HG03280 (cell line): ENCODE results near the gene C2orf68.
"Not testable (repeated sequence)": the region's sequence is repeated elsewhere in the genome, so short reads cannot be mapped to it uniquely, and the experiment has no call there.

Experiments used
- ATAC-seq: cut with Tn5 transposase; IDR thresholded peaks from one replicate; pipeline ENCODE4 v1.9.1; 2021; ENCODE audit warnings: mild to moderate bottlenecking, moderate library complexity; ENCODE audit not compliant: unreplicated experiment

C2orf68 gene

DNA sequence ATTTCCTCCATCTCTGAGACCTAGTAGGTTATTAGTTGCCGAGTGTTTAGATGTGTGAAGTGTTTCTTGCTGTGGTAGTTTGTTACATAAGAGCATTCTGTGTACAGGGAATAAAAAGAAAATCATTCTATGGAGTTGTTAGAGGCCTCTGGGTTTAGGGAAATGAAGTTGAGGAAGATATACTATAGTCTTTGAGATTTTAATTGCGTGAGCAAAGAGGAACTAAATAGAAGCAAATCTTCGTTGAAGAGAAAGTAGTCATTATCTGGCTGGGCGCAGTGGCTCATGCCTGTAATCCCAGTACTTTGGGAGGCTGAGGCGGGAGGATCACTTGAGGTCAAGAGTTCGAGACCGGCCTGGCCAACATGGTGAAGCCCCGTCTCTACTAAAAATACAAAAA lies 23.1 kb upstream of the C2orf68 start:
- ATAC-seq, result no peak

DNA sequence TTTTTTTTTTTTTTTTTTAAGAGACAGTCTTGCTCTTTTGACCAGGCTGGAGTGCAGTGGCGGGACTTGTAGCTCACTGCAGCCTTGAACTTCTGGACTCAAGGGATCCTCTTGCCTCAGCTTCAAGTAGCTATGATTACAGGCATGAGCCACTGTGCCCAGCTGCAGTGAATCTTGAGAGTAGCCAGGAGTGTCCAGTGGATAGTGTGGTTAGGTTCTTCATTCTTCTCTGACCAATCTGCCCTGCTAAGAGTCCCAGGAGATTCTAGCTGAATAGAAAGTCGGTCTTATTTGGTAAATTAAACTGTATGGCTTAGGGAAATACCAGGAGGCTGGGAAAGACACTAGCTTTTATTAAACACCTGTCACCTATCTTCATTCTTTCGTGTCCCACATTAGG lies 19.4 kb upstream of the C2orf68 start:
- ATAC-seq, result no peak

DNA sequence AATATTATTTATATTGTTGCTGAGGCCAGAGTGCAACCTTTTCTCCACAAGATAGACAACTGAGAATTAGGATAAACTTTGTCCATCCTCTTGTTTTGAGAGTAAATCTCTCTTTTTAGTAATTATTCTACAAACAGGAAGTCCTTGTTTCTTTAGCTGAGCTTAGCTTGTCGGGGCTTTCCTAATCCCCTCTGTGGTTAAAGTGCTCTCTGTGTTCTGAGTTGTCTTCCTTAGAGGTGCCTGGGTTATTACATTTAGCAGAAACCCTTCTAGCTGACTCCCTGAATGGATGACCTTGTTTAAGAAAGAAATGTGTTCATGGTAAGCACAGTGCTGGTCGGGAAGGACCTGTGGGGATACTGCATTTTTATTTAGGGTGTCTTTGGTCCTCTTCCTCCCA lies 16.8 kb upstream of the C2orf68 start:
- ATAC-seq, result no peak

DNA sequence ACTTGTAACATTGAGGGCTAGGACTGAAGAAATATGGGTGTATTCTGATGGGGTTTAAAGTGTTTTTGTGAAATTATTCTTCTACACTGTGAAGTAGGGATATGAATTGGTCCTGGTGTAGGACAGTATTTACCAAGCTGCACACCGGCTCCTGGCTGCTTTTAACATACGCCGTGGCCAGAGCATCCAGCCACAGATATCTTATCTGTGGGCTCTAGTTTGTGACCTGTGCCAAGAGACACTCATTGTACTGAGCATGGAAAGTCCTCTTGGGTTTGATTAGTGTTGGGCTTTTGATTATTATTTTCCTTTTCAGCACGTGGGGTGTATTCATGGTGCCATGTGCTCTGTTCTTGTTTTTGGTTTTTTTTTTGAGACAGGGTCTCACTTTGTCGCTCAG lies 12.1 kb upstream of the C2orf68 start:
- no peak for ATAC-seq

DNA sequence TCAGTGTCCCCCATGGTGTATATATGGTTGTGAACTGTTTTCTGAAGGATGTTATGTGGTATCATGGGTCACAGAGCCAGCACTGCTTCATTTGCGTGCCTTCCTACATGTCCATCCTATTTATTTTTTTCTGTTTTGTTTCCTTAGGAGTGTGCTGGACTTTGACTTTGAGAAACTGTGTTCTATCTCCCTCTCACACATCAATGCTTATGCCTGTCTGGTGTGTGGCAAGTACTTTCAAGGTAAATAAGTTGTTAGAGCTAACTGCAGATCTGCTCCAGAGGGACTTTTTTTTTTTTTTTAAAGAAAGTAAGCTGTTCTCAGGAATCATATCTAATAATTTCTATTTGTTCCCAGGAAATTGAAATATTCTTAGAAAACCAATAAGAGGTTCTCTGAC lies 9.5 kb upstream of the C2orf68 start:
- no peak for ATAC-seq

DNA sequence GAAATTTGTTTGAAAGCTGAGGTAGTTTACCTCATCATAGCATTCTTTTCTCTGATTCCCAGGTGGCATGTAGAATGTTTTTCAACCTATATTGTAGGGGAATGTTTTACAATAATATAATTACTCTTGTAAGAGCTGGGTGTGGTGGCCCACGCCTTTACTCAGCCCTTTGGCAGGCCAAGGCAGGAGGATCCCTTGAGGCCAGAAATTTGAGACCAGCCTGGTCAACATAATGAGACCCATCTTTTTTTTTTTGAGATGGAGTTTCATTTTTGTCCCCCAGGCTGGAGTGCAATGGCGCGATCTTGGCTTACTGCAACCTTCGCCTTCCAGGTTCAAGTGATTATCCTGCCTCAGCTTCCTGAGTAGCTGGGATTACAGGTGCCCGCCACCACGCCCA lies 7.8 kb upstream of the C2orf68 start:
- ATAC-seq, result no peak

DNA sequence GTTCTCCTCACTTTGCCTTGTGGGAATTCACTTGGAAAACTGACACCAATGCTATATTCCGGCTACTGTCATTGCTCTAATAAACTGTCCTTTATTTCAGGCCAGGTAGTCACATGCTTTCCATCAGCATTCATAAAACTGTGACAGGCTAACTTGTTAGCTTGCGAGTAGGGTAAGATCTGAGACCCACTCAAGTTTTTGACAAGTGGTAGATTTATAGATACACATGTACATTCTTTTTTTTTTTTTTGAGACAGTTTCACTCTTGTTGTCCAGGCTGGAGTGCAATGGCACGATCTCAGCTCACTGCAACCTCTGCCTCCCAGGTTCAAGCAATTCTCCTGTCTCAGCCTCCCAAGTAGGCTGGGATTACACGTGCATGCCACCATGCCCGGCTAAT lies 5.9 kb upstream of the C2orf68 start:
- ATAC-seq, result not testable (repeated sequence)

DNA sequence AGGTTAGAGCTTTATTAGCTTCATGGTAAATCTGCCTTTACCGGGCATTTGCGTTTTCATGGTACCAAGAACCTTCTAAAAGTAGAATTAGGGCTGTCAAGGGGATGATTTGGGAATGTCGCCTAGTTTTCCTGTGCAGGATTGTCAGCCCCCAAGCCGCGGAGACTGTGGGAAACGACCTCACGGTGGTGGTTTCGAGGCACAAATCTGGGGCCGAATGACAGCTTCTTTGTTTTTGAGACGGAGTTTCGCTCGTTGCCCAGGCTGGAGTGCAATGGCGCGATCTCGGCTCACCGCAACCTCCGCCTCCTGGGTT lies 3.5 kb upstream of the C2orf68 start:
- ATAC-seq, result no peak

DNA sequence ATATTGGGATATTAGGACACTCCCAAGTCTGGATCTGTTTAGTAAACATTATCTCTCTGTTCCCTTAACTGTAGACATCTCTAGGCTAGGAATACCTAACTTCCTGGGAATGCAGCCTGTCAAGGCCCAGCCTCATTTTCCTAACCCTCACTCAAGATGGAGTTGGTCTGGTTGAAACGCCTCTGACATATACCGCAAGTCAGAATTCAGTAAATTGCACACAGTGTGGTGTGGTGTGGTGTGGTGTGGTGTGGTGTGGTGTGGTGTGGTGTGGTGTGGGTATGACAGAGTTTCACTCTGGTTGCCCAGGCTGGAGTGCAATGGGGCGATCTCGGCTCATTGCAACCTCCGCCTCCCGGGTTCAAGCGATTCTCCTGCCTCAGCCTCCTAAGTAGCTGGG lies 2.9 kb upstream of the C2orf68 start:
- not testable (repeated sequence) for ATAC-seq

DNA sequence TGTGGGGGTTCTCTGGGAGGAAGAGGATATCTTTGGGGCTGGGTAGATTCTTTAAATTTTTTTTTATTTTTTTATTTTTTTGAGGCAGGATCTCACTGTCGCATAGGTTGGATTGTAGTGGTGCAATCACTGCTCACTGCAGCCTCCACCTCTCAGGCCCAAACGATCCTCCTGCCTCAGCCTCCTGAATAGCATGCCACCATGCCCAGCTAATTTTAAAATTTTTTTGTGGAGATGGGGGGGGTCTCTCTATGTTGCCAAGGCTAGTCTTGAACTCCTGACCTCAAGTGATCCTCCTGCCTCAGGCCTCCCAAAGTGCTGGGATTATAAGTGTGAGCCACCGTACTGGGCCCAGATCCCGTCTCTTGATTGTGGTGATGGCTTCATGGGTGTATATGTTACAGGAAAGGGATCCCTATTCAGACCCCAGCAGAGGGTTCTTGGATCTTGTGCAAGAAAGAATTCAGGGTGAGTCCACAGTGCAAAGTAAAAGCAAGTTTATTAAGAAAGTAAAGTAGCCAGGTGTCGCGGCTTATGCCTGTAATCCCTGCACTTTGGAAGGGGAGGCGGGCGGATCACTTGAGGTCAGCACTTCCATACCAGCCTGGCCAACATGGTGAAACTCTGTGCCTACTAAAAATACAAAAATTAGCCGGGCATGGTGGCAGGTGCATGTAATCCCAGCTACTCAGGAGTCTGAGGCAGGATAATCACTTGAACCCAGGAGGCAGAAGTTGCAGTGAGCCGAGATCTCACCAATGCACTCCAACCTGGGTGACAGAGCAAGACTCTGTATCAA lies 2.0 kb upstream of the C2orf68 start:
- no peak for ATAC-seq

DNA sequence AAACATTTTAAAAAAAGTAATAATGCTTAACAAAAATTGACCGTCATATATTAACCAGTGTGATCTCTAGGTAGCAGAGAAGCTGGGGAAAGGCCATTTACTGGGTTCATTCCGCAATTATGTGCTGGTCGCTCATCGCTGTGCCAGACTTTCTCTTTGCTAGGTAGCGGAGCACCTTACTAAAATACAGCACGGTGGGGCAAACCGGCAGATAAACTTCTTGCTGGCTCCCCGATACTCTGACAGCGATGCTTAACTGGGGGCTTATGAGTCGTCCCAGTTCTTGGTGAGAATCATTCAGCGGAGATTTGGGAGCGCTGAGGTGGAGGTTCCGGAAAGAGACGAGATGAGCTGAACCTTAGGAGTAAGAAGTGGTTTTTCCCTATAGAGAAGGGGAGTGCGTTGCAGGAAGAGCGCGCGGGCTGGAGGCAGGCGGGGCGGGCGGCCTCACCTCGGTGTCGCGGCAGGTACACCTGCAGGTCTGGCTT lies 605 bp downstream of the C2orf68 start:
- no peak for ATAC-seq

DNA sequence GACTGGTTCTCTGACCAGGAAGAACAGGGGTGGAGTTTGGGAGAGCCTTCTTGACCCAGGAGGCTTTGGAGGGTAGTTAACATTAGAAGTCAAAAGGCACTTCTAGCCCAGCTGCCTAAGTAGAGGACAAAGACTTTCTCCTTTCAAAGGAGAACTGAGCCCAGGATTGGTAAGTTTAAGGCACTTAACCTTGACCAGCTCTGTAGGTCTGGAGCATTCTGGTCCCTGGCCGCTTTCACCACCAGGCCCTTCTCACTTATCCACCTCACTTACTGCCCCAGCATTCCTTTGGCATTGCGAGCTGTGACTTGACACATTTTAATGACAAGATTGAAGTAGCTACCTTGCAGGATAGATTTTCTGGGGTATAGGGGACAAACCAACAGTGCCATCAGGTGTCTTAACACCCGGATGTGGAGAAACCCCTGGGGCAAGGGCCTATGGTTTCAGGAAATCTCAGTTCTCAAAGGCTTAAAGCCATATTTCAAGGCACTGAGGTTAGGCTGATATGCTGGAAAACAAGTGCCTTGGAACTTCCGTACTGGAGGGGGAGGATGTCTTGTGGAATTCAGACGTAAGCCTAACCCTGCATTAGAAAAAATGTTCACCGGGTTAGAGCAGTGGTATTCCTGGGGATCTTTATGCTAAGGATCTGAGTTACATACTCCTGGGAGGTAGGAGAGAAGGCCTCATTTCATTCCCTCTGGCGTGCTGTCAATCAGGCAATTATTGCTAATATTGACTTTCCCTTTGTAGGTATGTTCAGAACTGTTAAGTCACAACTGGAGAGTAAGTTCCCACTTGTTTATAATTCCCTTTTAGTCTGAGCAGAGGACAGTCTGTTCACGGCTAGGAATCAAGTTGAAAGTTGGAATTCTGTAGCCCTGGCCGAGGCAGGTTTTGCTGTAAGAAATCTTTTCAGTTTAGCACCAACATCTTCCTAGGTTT lies 4.3 kb downstream of the C2orf68 start:
- ATAC-seq, result no peak

DNA sequence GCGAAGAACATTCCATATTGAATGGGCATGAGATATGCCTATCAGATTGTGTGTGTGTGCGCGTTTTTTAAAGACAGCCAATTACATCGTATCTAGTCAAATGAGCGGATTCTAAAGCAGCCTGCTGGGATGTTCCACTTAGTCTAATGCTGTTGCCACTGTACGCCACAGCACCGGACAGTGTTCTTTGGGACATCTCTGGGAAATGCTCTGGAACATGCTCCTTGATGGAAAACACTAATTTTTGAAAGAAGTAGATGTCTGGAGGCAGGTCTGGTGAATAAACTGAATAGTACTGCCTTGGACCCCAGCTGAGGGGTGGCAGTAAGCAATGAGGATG lies 5.8 kb downstream of the C2orf68 start:
- ATAC-seq, result no peak

DNA sequence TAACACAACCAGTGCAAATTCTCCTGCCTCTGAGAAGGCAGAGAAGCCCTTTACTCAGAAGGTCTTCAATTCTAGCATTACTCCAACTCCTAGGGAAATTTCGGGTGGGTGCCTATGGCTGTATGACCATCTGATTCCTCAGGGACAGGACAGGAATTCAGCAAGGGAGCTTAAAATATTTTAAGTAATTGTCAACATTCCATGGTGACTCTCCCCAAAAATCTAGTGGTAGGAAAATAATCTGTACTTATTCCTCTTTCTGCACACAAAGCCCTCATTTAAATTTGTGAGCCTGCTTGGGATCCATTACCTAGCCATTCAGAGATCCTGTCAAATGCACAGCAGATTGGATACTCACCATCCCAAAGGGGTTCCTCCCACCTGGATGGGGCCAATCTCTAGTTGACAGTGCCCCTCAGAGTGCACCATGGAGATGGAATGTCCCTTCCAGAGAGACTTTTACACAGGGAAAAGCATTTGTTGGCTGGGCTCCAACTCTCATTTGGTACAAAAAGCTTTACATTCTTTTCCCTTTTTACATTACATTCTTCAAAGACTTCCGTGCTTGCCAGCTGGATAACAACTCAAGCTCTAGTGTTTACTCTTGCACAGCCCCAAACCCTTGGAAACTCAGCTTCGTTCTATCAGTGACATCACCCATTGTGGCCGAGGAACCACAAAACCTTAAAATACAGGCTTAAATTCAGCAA lies 6.3 kb downstream of the C2orf68 start:
- no peak for ATAC-seq

DNA sequence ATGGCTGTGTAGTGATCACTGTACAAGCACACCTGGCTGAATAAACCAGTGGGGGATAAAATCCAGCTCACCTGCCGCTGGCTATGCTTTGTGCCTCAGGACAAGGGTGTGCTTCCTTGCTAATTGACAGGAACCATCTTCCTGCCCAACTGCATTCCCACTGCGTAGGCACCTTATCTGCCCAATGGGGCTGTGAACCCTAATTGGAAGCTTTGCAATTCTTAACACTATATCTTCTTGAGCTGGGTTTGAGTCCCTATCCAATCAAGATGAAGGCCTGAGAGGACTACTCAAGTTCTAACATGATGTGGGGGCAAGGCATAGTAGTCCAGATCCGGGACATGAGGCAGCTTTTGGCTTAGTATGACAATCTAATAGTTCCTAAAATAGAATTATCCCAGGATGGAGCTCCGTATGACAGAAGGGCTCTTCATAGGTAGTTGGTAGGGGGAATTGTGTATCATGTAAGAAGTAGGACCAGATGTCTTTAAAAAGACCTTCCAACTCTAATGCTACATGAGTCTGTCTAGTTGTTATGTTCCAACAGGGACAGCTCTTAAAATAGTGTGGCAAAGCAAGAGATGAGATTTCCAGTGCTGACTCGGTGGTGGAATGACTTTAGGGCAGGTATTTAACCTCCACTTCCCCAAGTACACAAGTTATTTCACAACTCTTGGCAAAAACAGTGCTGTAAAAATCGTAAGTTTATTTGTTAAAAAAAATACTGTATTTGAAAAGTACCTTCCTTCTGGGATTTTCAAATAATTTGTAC lies 7.1 kb downstream of the C2orf68 start:
- no peak for ATAC-seq

DNA sequence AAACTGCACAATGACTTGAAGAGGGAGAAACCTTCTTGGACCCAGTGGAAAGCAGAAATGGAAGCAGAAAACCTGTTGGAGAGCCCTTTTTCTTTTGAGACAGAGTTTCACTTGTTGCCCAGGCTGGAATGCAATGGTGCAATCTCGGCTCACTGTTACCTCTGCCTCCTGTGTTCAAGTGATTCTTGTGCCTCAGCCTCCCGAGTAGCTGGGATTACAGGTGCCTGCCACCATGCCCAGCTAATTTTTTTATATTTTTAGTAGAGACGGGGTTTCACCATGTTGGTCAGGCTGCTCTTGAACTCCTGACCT lies 7.8 kb downstream of the C2orf68 start:
- ATAC-seq, result not testable (repeated sequence)

DNA sequence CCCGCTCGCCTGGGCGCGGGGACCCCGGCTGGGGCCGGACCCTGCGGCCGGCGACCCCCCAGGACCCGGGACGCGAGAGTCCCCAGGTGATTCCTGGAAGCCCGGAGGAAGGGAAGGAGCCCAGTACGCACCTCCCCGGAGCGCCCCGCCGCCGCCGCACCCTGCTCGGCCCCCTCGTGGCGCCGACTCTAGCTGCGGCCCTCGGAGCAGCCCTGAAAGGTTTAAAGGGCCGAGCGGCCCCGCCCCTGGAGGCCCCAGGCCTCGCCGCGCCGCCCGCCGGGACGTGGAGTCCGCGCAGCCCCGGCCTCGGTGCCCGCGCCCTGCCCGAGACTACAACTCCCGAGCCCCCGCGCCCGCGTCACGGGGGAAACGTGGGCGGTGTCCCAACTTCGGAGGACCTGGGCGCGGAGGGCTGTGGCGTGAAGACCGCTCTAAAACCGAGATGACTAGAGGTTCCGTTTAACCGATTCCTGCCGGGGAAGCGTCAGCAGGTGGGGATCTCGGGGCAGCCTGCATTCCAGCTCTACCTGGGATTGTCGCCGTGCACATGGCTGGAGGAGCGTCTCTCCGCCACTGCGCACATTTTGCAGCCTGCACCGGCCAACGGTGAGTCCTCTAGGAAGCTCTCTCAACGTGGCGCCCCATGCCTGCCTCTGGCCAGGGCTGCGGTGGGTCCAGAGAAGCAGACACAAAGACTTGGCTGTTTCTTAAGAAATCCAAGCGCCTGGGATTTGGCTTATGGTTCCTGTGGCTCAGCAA lies 9.2 kb downstream of the C2orf68 start, which contains the start of gene TMEM150A:
Gene TMEM150A, minus strand, starts transcription at position 223 of the 759 bp plus-strand sequence. CDS start 750 bp downstream, outside the sequence.
- ATAC-seq, result peak; percentile 94

DNA sequence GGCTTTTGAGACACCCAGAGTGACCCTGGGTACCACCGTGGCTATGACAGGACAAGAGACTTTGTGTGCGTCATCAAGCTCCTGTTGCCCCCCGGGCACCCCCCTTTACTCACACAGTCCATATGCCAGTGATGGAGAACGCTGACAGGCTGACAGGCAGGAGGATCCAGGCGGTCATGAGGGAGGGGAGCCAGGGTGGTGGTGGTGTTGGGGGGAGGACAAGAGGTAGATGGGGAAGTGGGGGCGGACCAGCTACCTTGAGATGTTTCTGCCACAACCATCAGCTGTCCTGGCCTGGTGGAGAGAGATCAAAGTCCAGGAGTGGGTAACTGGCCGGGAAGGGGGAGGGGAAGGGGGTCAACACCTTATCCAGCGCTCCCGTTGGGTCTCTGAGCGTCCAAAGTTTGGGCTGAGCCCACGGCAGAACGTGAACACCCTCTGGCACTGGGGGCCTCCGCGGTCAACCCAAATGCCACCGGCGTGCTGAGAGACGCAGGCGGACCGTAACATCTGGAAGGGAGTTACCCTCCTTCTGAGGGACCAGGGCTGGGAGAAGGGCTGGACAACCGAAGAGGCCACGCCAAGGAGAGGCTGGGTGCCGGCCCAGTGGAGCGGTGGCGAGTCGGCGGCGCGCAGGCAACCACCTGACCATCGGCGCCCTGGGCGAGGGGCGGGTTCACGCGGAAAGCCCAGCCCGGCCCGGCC lies 9.9 kb downstream of the C2orf68 start:
- peak; percentile 26 for ATAC-seq

DNA sequence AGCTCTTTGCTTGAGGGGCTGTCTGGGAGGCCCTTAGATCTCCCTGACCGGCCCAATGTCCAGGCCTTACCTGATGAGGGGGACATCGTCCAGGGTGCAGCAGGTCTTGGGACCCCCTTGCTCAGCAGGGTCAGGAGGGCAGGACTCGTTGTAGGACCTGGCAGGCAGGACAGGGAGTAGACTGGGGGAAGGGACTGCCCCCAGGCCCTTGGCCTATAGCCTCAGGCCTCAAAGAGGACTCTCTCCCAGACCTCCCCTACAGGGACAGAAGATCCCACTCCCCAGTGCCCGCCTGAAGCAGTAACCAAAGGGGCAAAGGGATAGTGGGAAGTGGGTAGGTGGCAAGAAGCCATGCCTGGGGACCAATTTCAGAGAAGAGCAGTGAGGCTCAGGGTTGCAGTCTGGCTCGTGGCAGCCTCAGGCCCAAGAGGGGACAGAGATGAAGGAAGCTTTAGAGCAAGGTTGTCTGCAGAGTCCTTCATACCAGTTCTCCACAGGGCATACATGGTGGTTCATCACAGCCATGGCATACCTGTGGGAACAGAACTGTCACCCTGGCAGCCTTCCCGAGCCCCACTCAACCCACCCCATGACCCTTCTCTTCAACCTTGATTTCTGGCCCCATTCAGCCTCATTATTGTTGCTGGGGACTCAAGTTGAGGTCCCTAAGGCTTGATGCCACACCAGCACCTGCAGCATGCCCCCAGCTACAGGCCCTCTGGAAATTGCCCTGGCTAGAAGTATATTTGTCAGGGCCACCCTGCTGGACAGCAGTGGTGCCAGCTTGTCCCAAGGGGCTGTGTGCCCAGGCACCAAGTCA lies 10.7 kb downstream of the C2orf68 start:
- ATAC-seq, result no peak
